Measurements from ENCODE around the gene KCNE3. TPM values are rescaled to one million over a fixed set of nuclear protein-coding genes. Genes with fewer than 3 reads are reported as not detected.

KCNE3 gene
- total and polyA plus RNA-seq, 2 of the 13 experiments (the other 11 are each of a cell fraction or from before 2014, with no cell fraction given) = 0.33 to 2.2 TPM

GRCh38 chr11:74462009-74462408, 5.3 kb downstream of the KCNE3 start (continued):
- TF ChIP-seq MAZ (IDR thresholded peaks at IDR 0.05; ENCODE audit: borderline replicate concordance, low read depth, low read length) (peak; percentile 94), MAZ (CRISPR knock-in tag; IDR thresholded peaks at IDR 0.05; ENCODE audit: low read depth) (peak; percentile 88), AHR (CRISPR knock-in tag; IDR thresholded peaks at IDR 0.05) (0 out of 2 replicates have a peak, but pooled peaks have one; percentile 44), ARID2 (CRISPR knock-in tag; IDR thresholded peaks at IDR 0.05; ENCODE audit: borderline replicate concordance) (no peak), ZGPAT (CRISPR knock-in tag; IDR thresholded peaks at IDR 0.05) (peak; percentile 47; the same call in 1 of the 2 replicates), NFAT5 (CRISPR knock-in tag; IDR thresholded peaks at IDR 0.05) (no peak), ZNF777 (CRISPR knock-in tag; IDR thresholded peaks at IDR 0.05) (no peak), ZNF512 (CRISPR knock-in tag; IDR thresholded peaks at IDR 0.05) (no peak), FOXK2 (IDR thresholded peaks at IDR 0.05) (no peak), CERS6 (CRISPR knock-in tag; IDR thresholded peaks at IDR 0.05) (no peak), TBP (CRISPR knock-in tag; IDR thresholded peaks at IDR 0.05) (no peak), ZNF3 (CRISPR knock-in tag; IDR thresholded peaks at IDR 0.05) (no peak), POGZ (CRISPR knock-in tag; IDR thresholded peaks at IDR 0.05) (peak; percentile 65), ZNF800 (CRISPR knock-in tag; IDR thresholded peaks at IDR 0.05) (no peak), E2F5 (CRISPR knock-in tag; conservative IDR thresholded peaks at IDR 0.05) (no peak), ERF (CRISPR knock-in tag; IDR thresholded peaks at IDR 0.05) (peak; percentile 60; the same call in 1 of the 2 replicates), PHF20 (CRISPR knock-in tag; IDR thresholded peaks at IDR 0.05) (0 out of 2 replicates have a peak, but pooled peaks have one; percentile 24), SNAPC5 (CRISPR knock-in tag; IDR thresholded peaks at IDR 0.05; ENCODE audit: borderline replicate concordance) (no peak), KDM6A (CRISPR knock-in tag; IDR thresholded peaks at IDR 0.05; ENCODE audit: low read depth) (peak; percentile 56; the same call in 1 of the 2 replicates)

Measured in HepG2 (cell line).